ENCODE results near the gene RAVER1. TPM values are rescaled to one million over a fixed set of nuclear protein-coding genes. Genes with fewer than 3 reads are reported as not detected.
A peak's percentile ranks its signal among the peaks of the same experiment; 100 is the strongest.

Gene RAVER1
- total RNA-seq, 4 donors from 2014 or later, result 15.6 to 33.2 (median 21.8) TPM

GRCh38 chr19:10279737-10280442 lies 53.4 kb downstream of the RAVER1 start:
- Histone ChIP-seq H3K4me3 (no peak overlapping the region), H3K9me3 (no peaks in the 10 kb centered on the region), H3K27ac (no peak overlapping the region), H3K36me3 (peaks cover 0 to 39% of the 10 kb centered on the region in 2 donors), H3K4me1 (no peaks in the 10 kb centered on the region), H3K27me3 (peaks cover 36% of the 10 kb centered on the region)
- WGBS, 2 donors (ENCODE audit: low coverage in 1 of 2), result 70 to 71% methylated on average over 1 to 5 of the region's 5 CpGs
- ATAC-seq, result no peak
- TF ChIP-seq POLR2AphosphoS5 (IDR thresholded peaks at IDR 0.05) (no peak), CTCF (IDR thresholded peaks at IDR 0.05) (no peak), POLR2A (IDR thresholded peaks at IDR 0.05) (no peak), EP300 (IDR thresholded peaks at IDR 0.05) (no peak)

- TF ChIP-seq POLR2A (IDR thresholded peaks at IDR 0.05), result no peak
- Histone ChIP-seq H3K9me3 (no peaks in the 10 kb centered on the region), H3K36me3 (peaks cover 0 to 34% of the 10 kb centered on the region in 2 donors), H3K4me1 (no peaks in the 10 kb centered on the region), H3K4me3 (no peak overlapping the region), H3K27ac (no peak overlapping the region), H3K27me3 (peaks cover 35% of the 10 kb centered on the region)
- WGBS, 2 donors (ENCODE audit: low coverage in 1 of 2), result 100% methylated on average over 1 of the region's 1 CpG; no CpG with 5 or more reads in 1 of the 2 donors
- no peak for ATAC-seq
Measured at GRCh38 chr19:10278935-10279334, 54.4 kb downstream of the RAVER1 start.

GRCh38 chr19:10277795-10278589 lies 55.3 kb downstream of the RAVER1 start:
- Histone ChIP-seq H3K27ac (no peak overlapping the region), H3K9me3 (no peaks in the 10 kb centered on the region), H3K4me1 (no peaks in the 10 kb centered on the region), H3K27me3 (peaks cover 26% of the 10 kb centered on the region), H3K36me3 (peaks cover 0 to 25% of the 10 kb centered on the region in 2 donors), H3K4me3 (no peak overlapping the region)
- no peak for ATAC-seq
- no peak for TF ChIP-seq CTCF (IDR thresholded peaks at IDR 0.05)
- TF ChIP-seq EP300 (IDR thresholded peaks at IDR 0.05), result no peak
- no peak for TF ChIP-seq POLR2A (IDR thresholded peaks at IDR 0.05)
- no peak for TF ChIP-seq POLR2AphosphoS5 (IDR thresholded peaks at IDR 0.05)
- WGBS, 2 donors (ENCODE audit: low coverage in 1 of 2), result 80 to 92% methylated on average over 4 to 7 of the region's 9 CpGs

- H3K27ac ChIP-seq, result no peak overlapping the region
- 87 to 90% methylated on average over 3 to 4 of the region's 10 CpGs for WGBS, 2 donors (ENCODE audit: low coverage in 1 of 2)
- peaks cover 52% of the 10 kb centered on the region for H3K27me3 ChIP-seq
- no peak for ATAC-seq
- no peaks in the 10 kb centered on the region for H3K9me3 ChIP-seq
- H3K4me3 ChIP-seq, result no peak overlapping the region
- TF ChIP-seq EP300 (IDR thresholded peaks at IDR 0.05) (no peak), POLR2AphosphoS5 (IDR thresholded peaks at IDR 0.05) (no peak), CTCF (IDR thresholded peaks at IDR 0.05) (no peak), POLR2A (IDR thresholded peaks at IDR 0.05) (no peak)
- peaks cover 0 to 25% of the 10 kb centered on the region in 2 donors for H3K36me3 ChIP-seq
- peaks cover 0 to 24% (median 7%) of the 10 kb centered on the region in 3 donors for H3K4me1 ChIP-seq
Measured at GRCh38 chr19:10274589-10274988, 58.7 kb downstream of the RAVER1 start.

- ATAC-seq, result no peak
- Histone ChIP-seq H3K27me3 (peaks cover 60% of the 10 kb centered on the region), H3K9me3 (no peaks in the 10 kb centered on the region), H3K4me1 (peaks cover 0 to 38% (median 7%) of the 10 kb centered on the region in 3 donors), H3K36me3 (peaks cover 0 to 10% of the 10 kb centered on the region in 2 donors), H3K4me3 (peak overlapping the region; percentile 10 to 53), H3K27ac (peak overlapping the region in 3 of 4 donors; percentile 79 to 81 (median 79))
- TF ChIP-seq CTCF (IDR thresholded peaks at IDR 0.05), result no peak
- TF ChIP-seq POLR2AphosphoS5 (IDR thresholded peaks at IDR 0.05), result no peak
- TF ChIP-seq POLR2A (IDR thresholded peaks at IDR 0.05), result no peak
- TF ChIP-seq EP300 (IDR thresholded peaks at IDR 0.05), result no peak
- 43% methylated on average over 7 of the region's 12 CpGs; no CpG with 5 or more reads in 1 of the 2 donors for WGBS, 2 donors (ENCODE audit: low coverage in 1 of 2)
Measured at GRCh38 chr19:10271543-10272086, 61.7 kb downstream of the RAVER1 start.

All from gastroesophageal sphincter (tissue), 4 donors.